Adipocyte (in vitro differentiated cells): ENCODE data around the gene FUOM.
"Not testable (repeated sequence)": the region's sequence is repeated elsewhere in the genome, so short reads cannot be mapped to it uniquely, and the experiment has no call there.

Experiments used
- DNase-seq: peaks from one replicate; pipeline ENCODE4 v3.0.0-alpha.2; 2015; ENCODE audit warnings: low read depth
- H3K27me3 ChIP-seq: replicated peaks from 2 replicates; pipeline ENCODE4 v1.7.0; 2013; ENCODE audit warnings: mild to moderate bottlenecking, low read length, moderate library complexity; ENCODE audit not compliant: control insufficient read depth, insufficient read depth
- H3K36me3 ChIP-seq: 2 replicates; pipeline ENCODE4 v1.7.0; 2013; ENCODE audit warnings: low read length, mild to moderate bottlenecking, moderate library complexity; ENCODE audit not compliant: control insufficient read depth, insufficient read depth, severe bottlenecking
- H3K4me1 ChIP-seq: 2 replicates; pipeline ENCODE4 v1.7.0; 2013; ENCODE audit warnings: mild to moderate bottlenecking, low read length, moderate library complexity; ENCODE audit not compliant: control insufficient read depth, insufficient read depth
- H3K4me3 ChIP-seq: 2 replicates; pipeline ENCODE4 v1.7.0; 2013; ENCODE audit warnings: mild to moderate bottlenecking, low read length, moderate library complexity
- H3K9ac ChIP-seq: 2 replicates; pipeline ENCODE4 v1.7.0; 2013; ENCODE audit warnings: mild to moderate bottlenecking, low read length, moderate library complexity
- H3K9me3 ChIP-seq: 2 replicates; pipeline ENCODE4 v1.7.0; 2013; ENCODE audit warnings: mild to moderate bottlenecking, low read length, moderate library complexity; ENCODE audit not compliant: control insufficient read depth

FUOM gene

DNA sequence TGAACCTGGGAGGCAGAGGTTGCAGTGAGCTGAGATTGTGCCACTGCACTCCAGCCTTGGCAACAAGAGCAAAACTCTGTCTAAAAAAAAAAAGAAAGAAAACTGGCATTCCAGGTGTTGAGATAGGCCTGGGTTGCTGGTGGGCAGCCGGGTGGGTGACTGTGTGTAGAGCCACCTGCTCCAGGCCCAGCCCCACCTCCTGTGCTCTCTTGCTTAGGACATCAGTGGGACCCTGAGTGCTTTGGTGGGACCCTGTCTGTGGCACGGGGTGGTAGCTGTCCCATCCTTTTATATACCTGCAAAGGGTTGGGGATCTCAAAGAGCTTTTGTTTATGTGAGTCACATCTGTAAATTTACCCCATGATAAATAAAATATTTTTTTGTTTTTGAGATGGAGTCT, 27.4 kb upstream of the FUOM start:
- Histone ChIP-seq H3K4me1 (no peaks in the 10 kb centered on the region), H3K9ac (no peak overlapping the region), H3K4me3 (no peak overlapping the region), H3K9me3 (no peaks in the 10 kb centered on the region), H3K36me3 (no peaks in the 10 kb centered on the region), H3K27me3 (no peaks in the 10 kb centered on the region)
- DNase-seq = no peak

- no peak for DNase-seq
- H3K4me1 ChIP-seq = peaks cover 4% of the 10 kb centered on the region
- H3K9ac ChIP-seq = no peak overlapping the region
- H3K9me3 ChIP-seq = no peaks in the 10 kb centered on the region
- H3K36me3 ChIP-seq = no peaks in the 10 kb centered on the region
- no peaks in the 10 kb centered on the region for H3K27me3 ChIP-seq
- H3K4me3 ChIP-seq = no peak overlapping the region
These were observed 26.3 kb upstream of the FUOM start for GRCh38 chr10:133384071-133384470.

DNA sequence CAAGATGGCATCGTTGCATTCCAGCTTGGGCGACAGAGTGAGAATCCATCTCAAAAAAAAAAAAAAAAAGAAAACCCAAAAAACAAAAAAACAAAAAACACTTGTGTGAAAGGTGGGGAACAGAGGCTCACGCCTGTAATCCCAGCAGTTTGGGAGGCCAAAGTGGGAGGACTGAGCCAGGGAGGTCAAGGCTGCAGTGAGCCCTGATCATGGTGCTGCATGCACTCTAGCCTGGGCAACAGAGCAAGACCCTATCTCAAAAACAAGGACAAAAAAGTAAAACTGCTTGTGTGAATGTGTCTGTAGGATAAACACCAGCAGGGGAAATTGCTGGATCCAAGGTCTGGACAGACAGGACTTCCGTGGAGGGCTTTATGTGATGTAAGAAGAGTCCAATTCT, 25.7 kb upstream of the FUOM start:
- no peaks in the 10 kb centered on the region for H3K27me3 ChIP-seq
- no peak for DNase-seq

DNA sequence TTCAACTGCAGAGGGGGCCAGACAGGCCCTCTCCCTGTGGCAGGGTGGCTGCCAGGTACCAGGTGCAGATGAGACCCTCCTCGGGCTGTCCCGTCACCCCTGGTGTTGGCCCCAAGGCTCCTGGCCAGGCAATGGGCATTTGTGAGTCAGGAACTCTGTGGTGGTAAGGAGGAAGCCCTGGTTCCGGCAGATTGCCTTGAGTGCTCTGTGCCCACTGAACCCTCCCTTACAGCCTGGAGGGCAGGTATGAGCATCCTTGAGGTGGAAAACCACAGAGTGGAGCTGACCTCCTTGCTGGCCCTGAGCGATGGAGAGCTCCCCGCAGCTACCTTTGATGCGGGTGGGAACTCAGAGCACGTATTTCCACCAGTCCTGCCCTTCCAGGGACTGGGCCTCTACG, 23.2 kb upstream of the FUOM start:
- Histone ChIP-seq H3K36me3 (no peaks in the 10 kb centered on the region), H3K27me3 (no peaks in the 10 kb centered on the region), H3K9me3 (no peaks in the 10 kb centered on the region), H3K4me1 (peaks cover 4% of the 10 kb centered on the region), H3K9ac (no peak overlapping the region), H3K4me3 (no peak overlapping the region)
- DNase-seq = no peak

More for the DNA sequence above, 25.7 kb upstream of the FUOM start:
- Histone ChIP-seq H3K4me1 (peaks cover 4% of the 10 kb centered on the region), H3K4me3 (no peak overlapping the region), H3K9me3 (no peaks in the 10 kb centered on the region), H3K36me3 (no peaks in the 10 kb centered on the region), H3K9ac (no peak overlapping the region)

DNA sequence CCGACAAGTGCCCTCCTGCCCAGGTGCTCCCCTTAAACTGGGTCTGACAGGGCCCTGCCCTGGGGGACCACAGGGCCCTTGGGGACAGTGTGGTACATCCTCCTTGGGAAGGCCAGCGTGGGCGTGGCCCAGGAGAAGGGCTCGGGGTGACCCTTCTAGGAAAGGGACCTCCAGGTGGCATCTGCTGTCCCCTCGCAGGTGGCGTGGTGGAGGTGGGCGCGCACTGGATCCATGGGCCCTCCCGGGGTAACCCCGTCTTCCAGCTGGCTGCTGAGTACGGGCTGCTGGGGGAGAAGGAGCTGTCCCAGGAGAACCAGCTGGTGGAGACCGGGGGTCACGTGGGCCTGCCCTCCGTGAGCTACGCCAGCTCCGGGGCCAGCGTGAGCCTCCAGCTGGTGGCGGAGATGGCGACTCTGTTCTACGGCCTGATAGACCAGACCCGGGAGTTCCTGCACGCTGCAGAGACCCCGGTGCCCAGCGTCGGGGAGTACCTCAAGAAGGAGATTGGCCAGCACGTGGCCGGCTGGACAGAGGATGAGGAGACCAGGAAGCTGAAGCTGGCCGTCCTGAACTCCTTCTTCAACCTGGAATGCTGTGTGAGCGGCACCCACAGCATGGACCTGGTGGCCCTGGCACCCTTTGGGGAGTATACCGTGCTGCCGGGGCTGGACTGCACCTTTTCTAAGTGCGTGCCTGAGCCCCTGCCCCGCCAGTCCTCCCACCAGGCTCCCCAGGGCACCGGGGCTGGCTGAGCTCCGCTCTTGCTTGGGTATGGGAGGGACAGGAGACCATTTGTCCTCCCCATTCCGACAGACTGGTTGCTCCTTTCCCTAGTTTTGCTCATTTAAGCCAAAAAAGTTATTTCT, 22.2 kb upstream of the FUOM start:
- Histone ChIP-seq H3K9ac (peak overlapping the region; percentile 82), H3K36me3 (no peaks in the 10 kb centered on the region), H3K4me3 (peak overlapping the region; percentile 81), H3K4me1 (peaks cover 4% of the 10 kb centered on the region), H3K9me3 (no peaks in the 10 kb centered on the region), H3K27me3 (no peaks in the 10 kb centered on the region)
- no peak for DNase-seq

DNA sequence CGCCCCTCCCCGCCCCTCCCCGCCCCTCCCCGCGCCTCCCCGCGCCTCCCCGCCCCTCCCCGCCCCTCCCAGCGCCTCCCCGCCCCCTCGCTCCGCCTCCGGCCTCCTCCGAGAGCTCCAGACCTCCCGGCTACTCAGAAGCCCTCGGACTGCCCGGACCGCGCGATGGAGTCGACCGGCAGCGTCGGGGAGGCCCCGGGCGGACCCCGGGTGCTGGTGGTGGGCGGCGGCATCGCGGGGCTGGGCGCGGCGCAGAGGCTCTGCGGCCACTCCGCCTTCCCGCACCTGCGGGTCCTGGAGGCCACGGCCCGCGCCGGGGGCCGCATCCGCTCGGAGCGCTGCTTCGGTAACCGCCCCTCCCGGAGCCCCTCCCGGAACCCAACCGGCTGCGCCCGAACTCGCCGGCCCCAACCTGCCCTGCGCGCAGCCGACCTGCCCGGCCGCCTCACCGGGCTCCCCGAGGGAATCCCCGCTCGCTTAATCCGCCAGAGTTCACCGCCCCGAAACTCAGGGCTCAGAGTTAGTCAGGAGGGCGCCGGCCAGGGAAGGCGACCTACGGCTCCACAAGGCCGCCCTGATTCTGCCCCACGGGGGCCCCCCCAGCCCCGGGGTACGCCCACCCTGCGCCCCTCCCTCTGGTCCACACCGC, 21.5 kb upstream of the FUOM start, which contains the start of gene PAOX:
Gene PAOX (plus strand): TSS at position 111 of the 649 bp plus-strand sequence. CDS start 55 bp downstream, at position 166.
- Histone ChIP-seq H3K4me3 (peak within 1 kb of the TSS; percentile 92), H3K27me3 (no peaks in the 10 kb centered on the region), H3K9me3 (no peaks in the 10 kb centered on the region), H3K9ac (peak within 1 kb of the TSS; percentile 87), H3K36me3 (no peaks in the 10 kb centered on the region), H3K4me1 (peaks cover 4% of the 10 kb centered on the region)
- peak; percentile 82 for DNase-seq

- H3K9me3 ChIP-seq = no peaks in the 10 kb centered on the region
- H3K4me3 ChIP-seq = peak overlapping the region; percentile 92
- DNase-seq = peak; percentile 69
- peaks cover 9% of the 10 kb centered on the region for H3K4me1 ChIP-seq
- no peaks in the 10 kb centered on the region for H3K36me3 ChIP-seq
- no peaks in the 10 kb centered on the region for H3K27me3 ChIP-seq
- H3K9ac ChIP-seq = peak overlapping the region; percentile 87
These were observed 20.7 kb upstream of the FUOM start for GRCh38 chr10:133378251-133379096.

DNA sequence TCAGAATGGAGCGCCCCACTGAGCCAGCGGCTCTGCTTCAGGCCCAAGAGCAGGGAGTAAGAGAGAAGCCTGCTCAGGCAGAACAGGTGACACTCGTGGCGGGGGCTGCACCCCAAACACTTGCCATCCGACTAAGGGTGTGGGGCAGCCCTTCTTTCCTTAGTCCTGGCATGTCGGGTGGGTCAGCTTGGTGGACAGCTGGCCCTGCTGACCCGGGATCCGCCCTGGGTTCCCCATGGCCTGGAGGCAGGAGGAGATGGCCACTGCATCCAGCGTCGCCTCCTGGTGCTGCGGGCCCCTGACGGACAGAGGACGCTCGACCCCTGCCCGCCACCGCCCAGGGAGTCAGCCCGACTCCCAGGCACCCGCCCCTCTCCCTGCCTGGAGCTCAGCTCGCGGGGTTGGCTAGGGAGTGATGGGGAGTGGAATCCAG, 20.0 kb upstream of the FUOM start:
- peak overlapping the region; percentile 92 for H3K4me3 ChIP-seq

GRCh38 chr10:133377025-133377817, 19.4 kb upstream of the FUOM start:
- peaks cover 11% of the 10 kb centered on the region for H3K4me1 ChIP-seq
- no peak for DNase-seq
- no peaks in the 10 kb centered on the region for H3K27me3 ChIP-seq
- peak overlapping the region; percentile 87 for H3K9ac ChIP-seq
- no peaks in the 10 kb centered on the region for H3K36me3 ChIP-seq
- H3K4me3 ChIP-seq = no peak overlapping the region
- no peaks in the 10 kb centered on the region for H3K9me3 ChIP-seq

More for the DNA sequence above, 20.0 kb upstream of the FUOM start:
- no peaks in the 10 kb centered on the region for H3K9me3 ChIP-seq
- DNase-seq = no peak
- H3K4me1 ChIP-seq = peaks cover 9% of the 10 kb centered on the region
- H3K9ac ChIP-seq = peak overlapping the region; percentile 87
- H3K36me3 ChIP-seq = no peaks in the 10 kb centered on the region
- no peaks in the 10 kb centered on the region for H3K27me3 ChIP-seq

- H3K4me1 ChIP-seq = peaks cover 21% of the 10 kb centered on the region
- not testable (repeated sequence) for H3K4me3 ChIP-seq, H3K9me3 ChIP-seq, DNase-seq, H3K27me3 ChIP-seq, H3K9ac ChIP-seq, H3K36me3 ChIP-seq
These were observed 18.4 kb upstream of the FUOM start for GRCh38 chr10:133376183-133376582.
